HEK293 (cell line): ENCODE results near the gene ATXN10.

ENCODE experiments used
- CTCF ChIA-PET: fragments of 350-600 bp; formaldehyde crosslinking; extraction: SDS; loops from one replicate; lab custom pipeline; 2021; ENCODE audit warnings: antibody characterized with exemption; lab: Yijun Ruan, JAX
- POLR2A ChIA-PET: fragments of 300-600 bp; formaldehyde crosslinking; extraction: SDS; loops from one replicate; lab custom pipeline; 2020; ENCODE audit warnings: antibody characterized with exemption, inconsistent platforms; lab: Yijun Ruan, JAX
- H3K27ac ChIP-seq: fragments of 200-500 bp; sonication (Bioruptor generic); 2 replicates; pipeline ENCODE4 v1.5.1; 2014; ENCODE audit warnings: low read depth, low read length, control low read depth, inconsistent platforms; ENCODE audit errors: extremely low read depth
- H3K36me3 ChIP-seq, 2 experiments: fragments of 200-500 bp in 1 of 2; sonication (Bioruptor generic) in 1 of 2; 1 replicate in 1 of 2; 2 replicates in 1 of 2; pipeline ENCODE4 v1.5.1; 2014 to 2017; ENCODE audit warnings: inconsistent platforms in 2 of 2, low read length in 2 of 2; ENCODE audit not compliant: control insufficient read depth in 2 of 2, insufficient read depth in 1 of 2
- H3K4me1 ChIP-seq: fragments of 200-500 bp; sonication (Bioruptor generic); 2 replicates; pipeline ENCODE4 v1.5.1; 2014; ENCODE audit warnings: mild to moderate bottlenecking, low read length, inconsistent platforms; ENCODE audit not compliant: control insufficient read depth, insufficient read depth
- H3K4me3 ChIP-seq: 2 replicates; pipeline ENCODE4 v1.5.1; 2011; ENCODE audit warnings: low read depth, mild to moderate bottlenecking, control low read depth, low read length, moderate library complexity
- H3K9me3 ChIP-seq: fragments of 200-500 bp; sonication (Bioruptor generic); 2 replicates; pipeline ENCODE4 v1.5.1; 2014; ENCODE audit warnings: low read depth, low read length, inconsistent platforms; ENCODE audit not compliant: control insufficient read depth, insufficient read depth
- FEZF1 ChIP-seq: fragments of 450-650 bp; formaldehyde crosslinking; IDR thresholded peaks from 2 replicates; pipeline ENCODE4 v1.5.1; 2016; ENCODE audit warnings: missing biosample characterization, missing genetic modification characterization
- GFI1B ChIP-seq: fragments of 450-650 bp; formaldehyde crosslinking; IDR thresholded peaks from 2 replicates; pipeline ENCODE4 v1.5.1; 2016; ENCODE audit warnings: missing biosample characterization, missing genetic modification characterization
- KLF9 ChIP-seq: fragments of 450-650 bp; formaldehyde crosslinking; IDR thresholded peaks from 2 replicates; pipeline ENCODE4 v1.5.1; 2016; ENCODE audit warnings: missing biosample characterization, missing genetic modification characterization, low read depth
- MEIS1 ChIP-seq: sonication (generic); formaldehyde crosslinking; IDR thresholded peaks from 2 replicates; pipeline ENCODE4 v1.8.1; 2022; ENCODE audit warnings: missing genetic modification reagents, mild to moderate bottlenecking, borderline replicate concordance
- MYNN ChIP-seq: fragments of 450-650 bp; formaldehyde crosslinking; IDR thresholded peaks from 2 replicates; pipeline ENCODE4 v1.5.1; 2016; ENCODE audit warnings: missing biosample characterization, missing genetic modification characterization, borderline replicate concordance
- PRDM1 ChIP-seq: fragments of 450-650 bp; formaldehyde crosslinking; IDR thresholded peaks from 2 replicates; pipeline ENCODE4; 2016; ENCODE audit warnings: missing biosample characterization, missing genetic modification characterization
- PRDM4 ChIP-seq: fragments of 450-650 bp; formaldehyde crosslinking; IDR thresholded peaks from 2 replicates; pipeline ENCODE4 v1.5.1; 2017; ENCODE audit warnings: missing biosample characterization, missing genetic modification characterization
- RBAK ChIP-seq: fragments of 450-650 bp; formaldehyde crosslinking; IDR thresholded peaks from 2 replicates; pipeline ENCODE4 v1.5.1; 2016; ENCODE audit warnings: missing biosample characterization, missing genetic modification characterization
- SETDB1 ChIP-seq: IDR thresholded peaks from one replicate; pipeline ENCODE4 v1.6.1; 2017; ENCODE audit warnings: mild to moderate bottlenecking, low read length, moderate library complexity, mixed read lengths; ENCODE audit not compliant: insufficient read length
- ZBTB20 ChIP-seq: fragments of 450-650 bp; formaldehyde crosslinking; IDR thresholded peaks from 2 replicates; pipeline ENCODE4 v1.5.1; 2016; ENCODE audit warnings: missing biosample characterization, missing genetic modification characterization
- ZNF10 ChIP-seq: fragments of 450-650 bp; formaldehyde crosslinking; IDR thresholded peaks from 2 replicates; pipeline ENCODE4 v1.5.1; 2017; ENCODE audit warnings: missing biosample characterization, missing genetic modification characterization
- ZNF132 ChIP-seq: fragments of 450-650 bp; formaldehyde crosslinking; IDR thresholded peaks from 2 replicates; pipeline ENCODE4 v1.5.1; 2017; ENCODE audit warnings: missing biosample characterization, missing genetic modification characterization, borderline replicate concordance
- ZNF140 ChIP-seq: fragments of 450-650 bp; formaldehyde crosslinking; IDR thresholded peaks from 2 replicates; pipeline ENCODE4 v1.5.1; 2016; ENCODE audit warnings: missing biosample characterization, missing genetic modification characterization
- ZNF175 ChIP-seq: fragments of 450-650 bp; formaldehyde crosslinking; IDR thresholded peaks from 2 replicates; pipeline ENCODE4 v1.5.1; 2016; ENCODE audit warnings: missing biosample characterization, missing genetic modification characterization
- ZNF248 ChIP-seq: fragments of 450-650 bp; formaldehyde crosslinking; IDR thresholded peaks from 2 replicates; pipeline ENCODE4 v1.5.1; 2017; ENCODE audit warnings: missing biosample characterization, missing genetic modification characterization
- ZNF311 ChIP-seq: fragments of 450-650 bp; formaldehyde crosslinking; IDR thresholded peaks from 2 replicates; pipeline ENCODE4 v1.5.1; 2017; ENCODE audit warnings: missing biosample characterization, missing genetic modification characterization, borderline replicate concordance
- ZNF48 ChIP-seq: fragments of 450-650 bp; formaldehyde crosslinking; IDR thresholded peaks from 2 replicates; pipeline ENCODE4 v1.5.1; 2016; ENCODE audit warnings: missing biosample characterization, missing genetic modification characterization
- ZNF501 ChIP-seq: fragments of 450-650 bp; formaldehyde crosslinking; IDR thresholded peaks from 2 replicates; pipeline ENCODE4 v1.5.1; 2016; ENCODE audit warnings: missing biosample characterization, missing genetic modification characterization
- ZNF510 ChIP-seq: fragments of 450-650 bp; formaldehyde crosslinking; IDR thresholded peaks from 2 replicates; pipeline ENCODE4 v1.5.1; 2018; ENCODE audit warnings: mild to moderate bottlenecking, missing genetic modification characterization, missing biosample characterization; ENCODE audit not compliant: insufficient replicate concordance
- ZNF521 ChIP-seq: fragments of 450-650 bp; formaldehyde crosslinking; IDR thresholded peaks from 2 replicates; pipeline ENCODE4 v1.5.1; 2017; ENCODE audit warnings: missing biosample characterization, mild to moderate bottlenecking, missing genetic modification characterization
- ZNF530 ChIP-seq: fragments of 450-650 bp; formaldehyde crosslinking; IDR thresholded peaks from 2 replicates; pipeline ENCODE4 v1.5.1; 2016; ENCODE audit warnings: low read depth, missing biosample characterization, missing genetic modification characterization
- ZNF555 ChIP-seq: fragments of 450-650 bp; formaldehyde crosslinking; conservative IDR thresholded peaks from 2 replicates; pipeline ENCODE4 v1.5.1; 2017; ENCODE audit warnings: missing biosample characterization, mild to moderate bottlenecking, missing genetic modification characterization, inconsistent platforms
- ZNF654 ChIP-seq: fragments of 450-650 bp; formaldehyde crosslinking; IDR thresholded peaks from 2 replicates; pipeline ENCODE4 v1.5.1; 2016; ENCODE audit warnings: low read depth, missing biosample characterization, missing genetic modification characterization
- ZNF701 ChIP-seq: fragments of 450-650 bp; formaldehyde crosslinking; IDR thresholded peaks from 2 replicates; pipeline ENCODE4 v1.5.1; 2016; ENCODE audit warnings: missing biosample characterization, missing genetic modification characterization
- ZNF768 ChIP-seq: fragments of 450-650 bp; formaldehyde crosslinking; IDR thresholded peaks from 2 replicates; pipeline ENCODE4 v1.5.1; 2018; ENCODE audit warnings: missing biosample characterization, mild to moderate bottlenecking, missing genetic modification characterization
- ZSCAN30 ChIP-seq: fragments of 450-650 bp; IDR thresholded peaks from 2 replicates; pipeline ENCODE4 v1.5.1; 2018; ENCODE audit warnings: missing biosample characterization, mild to moderate bottlenecking, missing genetic modification characterization, moderate library complexity
- TF ChIP-seq, protein P1 (sequence below): fragments of 450-650 bp; formaldehyde crosslinking; IDR thresholded peaks from 2 replicates; pipeline ENCODE4 v1.5.1; 2016; ENCODE audit warnings: missing biosample characterization, missing genetic modification characterization

Gene ATXN10

GRCh38 chr22:45823336-45823735, 151.7 kb downstream of the ATXN10 start:
- TF ChIP-seq ZNF530 (tag by site-specific recombination) (no peak), ZNF501 (tag by site-specific recombination) (no peak), ZSCAN30 (tag by site-specific recombination) (no peak), PRDM4 (tag by site-specific recombination) (no peak), ZNF132 (tag by site-specific recombination) (no peak), PRDM1 (tag by site-specific recombination) (no peak), ZNF48 (no peak), ZNF10 (no peak), MEIS1 (CRISPR knock-in tag) (no peak), ZNF768 (tag by site-specific recombination) (no peak), FEZF1 (no peak), ZNF701 (no peak), ZNF654 (no peak)
- TF ChIP-seq, protein P1, sequence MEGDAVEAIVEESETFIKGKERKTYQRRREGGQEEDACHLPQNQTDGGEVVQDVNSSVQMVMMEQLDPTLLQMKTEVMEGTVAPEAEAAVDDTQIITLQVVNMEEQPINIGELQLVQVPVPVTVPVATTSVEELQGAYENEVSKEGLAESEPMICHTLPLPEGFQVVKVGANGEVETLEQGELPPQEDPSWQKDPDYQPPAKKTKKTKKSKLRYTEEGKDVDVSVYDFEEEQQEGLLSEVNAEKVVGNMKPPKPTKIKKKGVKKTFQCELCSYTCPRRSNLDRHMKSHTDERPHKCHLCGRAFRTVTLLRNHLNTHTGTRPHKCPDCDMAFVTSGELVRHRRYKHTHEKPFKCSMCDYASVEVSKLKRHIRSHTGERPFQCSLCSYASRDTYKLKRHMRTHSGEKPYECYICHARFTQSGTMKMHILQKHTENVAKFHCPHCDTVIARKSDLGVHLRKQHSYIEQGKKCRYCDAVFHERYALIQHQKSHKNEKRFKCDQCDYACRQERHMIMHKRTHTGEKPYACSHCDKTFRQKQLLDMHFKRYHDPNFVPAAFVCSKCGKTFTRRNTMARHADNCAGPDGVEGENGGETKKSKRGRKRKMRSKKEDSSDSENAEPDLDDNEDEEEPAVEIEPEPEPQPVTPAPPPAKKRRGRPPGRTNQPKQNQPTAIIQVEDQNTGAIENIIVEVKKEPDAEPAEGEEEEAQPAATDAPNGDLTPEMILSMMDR (tag by site-specific recombination), result no peak
- TF ChIP-seq, all 188 proteins: peak for 0
- Histone ChIP-seq H3K27ac (no peak overlapping the region), H3K9me3 (no peaks in the 10 kb centered on the region), H3K4me1 (no peaks in the 10 kb centered on the region), H3K36me3 (peaks cover 5 to 34% of the 10 kb centered on the region in 2 experiments; a peak in 2 of 3 replicates), H3K4me3 (no peak overlapping the region)
- CTCF ChIA-PET, result interaction anchor here (0.8 to 1.3 kb wide), 2 partner anchors 9 to 40 kb away, joined by 3 to 6 read pairs; no protein-coding TSS in a partner anchor
- POLR2A ChIA-PET, result no interaction called here

DNA sequence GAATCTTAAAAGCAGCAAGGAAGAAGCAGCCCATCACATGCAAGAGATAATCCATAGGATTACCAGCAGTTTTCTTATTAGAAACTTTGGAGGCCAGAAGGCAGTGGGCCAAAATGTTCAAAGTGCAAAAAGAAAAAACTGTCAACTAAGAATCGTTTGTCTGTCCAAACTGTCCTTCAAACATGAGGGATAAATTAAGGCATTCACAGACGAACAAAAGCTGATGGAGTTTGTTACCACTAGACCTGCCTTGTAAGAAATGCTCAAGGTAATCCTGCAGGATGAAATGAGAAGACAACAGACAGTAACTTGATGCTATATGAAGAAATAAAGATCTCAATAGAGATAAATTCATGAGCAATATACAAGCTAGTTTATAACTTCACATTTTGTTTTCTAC, 154.9 kb downstream of the ATXN10 start:
- ChIA-PET CTCF (interaction anchor here (0.6 kb wide), 1 partner anchor 371 kb away, joined by 3 read pairs; no protein-coding TSS in a partner anchor), POLR2A (interaction anchor here (0.6 kb wide), 1 partner anchor 214 kb away, joined by 4 read pairs; no protein-coding TSS in a partner anchor)

DNA sequence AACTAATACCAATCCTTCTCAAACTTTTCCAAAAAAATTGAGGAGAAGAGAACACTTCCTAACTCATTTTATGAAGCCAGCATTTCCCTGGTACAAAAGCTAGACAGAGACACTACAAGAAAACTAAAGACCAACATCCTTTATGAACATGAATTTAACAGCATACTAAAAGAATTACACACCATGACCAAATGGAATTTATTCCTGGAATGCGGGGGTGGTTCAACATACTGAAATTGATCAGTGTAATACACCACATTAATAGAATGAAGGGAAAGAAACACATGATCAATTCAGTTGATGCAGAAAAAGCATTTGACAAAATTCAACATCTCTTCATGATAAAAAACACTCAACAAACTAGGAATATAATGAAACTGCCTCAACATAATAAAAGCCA, 157.2 kb downstream of the ATXN10 start:
- no peaks in the 10 kb centered on the region for H3K9me3 ChIP-seq
- ChIA-PET CTCF (interaction anchor here (1.5 to 1.9 kb wide), 2 partner anchors 20 to 35 kb away, joined by 3 to 5 read pairs; no protein-coding TSS in a partner anchor), POLR2A (no interaction called here)
- no peak overlapping the region for H3K27ac ChIP-seq
- H3K4me3 ChIP-seq, result no peak overlapping the region
- H3K4me1 ChIP-seq, result no peaks in the 10 kb centered on the region
- H3K36me3 ChIP-seq, result peaks cover 5 to 21% of the 10 kb centered on the region in 2 experiments; a peak in 2 of 3 replicates
- no peak for TF ChIP-seq ZNF521 (tag by site-specific recombination)
- no peak for TF ChIP-seq ZNF311
- TF ChIP-seq ZNF510, result no peak
- TF ChIP-seq ZNF175 (tag by site-specific recombination), result no peak
- TF ChIP-seq RBAK (tag by site-specific recombination), result no peak
- TF ChIP-seq ZNF140 (tag by site-specific recombination), result no peak
- TF ChIP-seq GFI1B (tag by site-specific recombination), result no peak
- TF ChIP-seq KLF9 (tag by site-specific recombination), result no peak
- TF ChIP-seq ZNF248 (tag by site-specific recombination), result no peak

More for the DNA sequence above, 154.9 kb downstream of the ATXN10 start:
- Histone ChIP-seq H3K36me3 (peaks cover 5 to 20% of the 10 kb centered on the region in 2 experiments; a peak in 2 of 3 replicates), H3K4me1 (no peaks in the 10 kb centered on the region), H3K9me3 (no peaks in the 10 kb centered on the region), H3K27ac (no peak overlapping the region), H3K4me3 (no peak overlapping the region)
- no peak for TF ChIP-seq MYNN
- peak; percentile 65 for TF ChIP-seq SETDB1
- no peak for TF ChIP-seq ZNF555 (tag by site-specific recombination)
- TF ChIP-seq ZBTB20 (tag by site-specific recombination), result no peak
